Natural killer cell treated with Interleukin-12 subunit alpha and Interleukin-12 subunit beta and Interleukin-15 and Interleukin-18, amount 100 ng/mL, for 72 hours (primary cell): ENCODE measurements around the gene PKN3. TPM values are rescaled to one million over a fixed set of nuclear protein-coding genes. Genes with fewer than 3 reads are reported as not detected.
"Not testable (repeated sequence)": the region's sequence is repeated elsewhere in the genome, so short reads cannot be mapped to it uniquely, and the experiment has no call there.

Experiments
- ATAC-seq, 2 donors: fragments of 150-1000 bp; cut with Tn5 transposase in 1 of 2; sonication (Bioruptor Pico), chemical (Tn5 transposase) in 1 of 2; 2 replicates each; pipeline ENCODE4 v1.10.0; 2021
- DNase-seq: peaks from one replicate; pipeline ENCODE4 v3.0.0; 2022; ENCODE audit warnings: low spot score
- H3K27ac Mint-ChIP-seq, 2 donors: 1 replicate in 1 of 2; 2 replicates in 1 of 2; pipeline ENCODE4 v1.8.0; 2022; ENCODE audit warnings: mixed read lengths in 2 of 2, mild to moderate bottlenecking in 1 of 2, moderate library complexity in 1 of 2
- H3K27me3 Mint-ChIP-seq, 2 donors: 1 replicate in 1 of 2; 2 replicates in 1 of 2; pipeline ENCODE4 v1.8.0; 2022; ENCODE audit warnings: mixed read lengths in 2 of 2
- H3K36me3 Mint-ChIP-seq: one replicate; pipeline ENCODE4 v1.8.0; 2022; ENCODE audit warnings: mixed read lengths
- H3K4me1 Mint-ChIP-seq, 2 donors: 1 replicate in 1 of 2; 2 replicates in 1 of 2; pipeline ENCODE4 v1.8.0; 2022; ENCODE audit warnings: low read depth in 2 of 2, mixed read lengths in 2 of 2, mild to moderate bottlenecking in 1 of 2
- H3K4me3 Mint-ChIP-seq: one replicate; pipeline ENCODE4 v1.8.0; 2022; ENCODE audit warnings: mixed read lengths
- H3K9me3 Mint-ChIP-seq: 2 replicates; pipeline ENCODE4 v1.8.0; 2022; ENCODE audit warnings: mixed read lengths
- total RNA-seq, 2 donors: library from RNA; stranded (reverse); gene quantifications; one replicate each; pipeline ENCODE4 v1.2.3, GENCODE V29; 2022

PKN3 gene
- total RNA-seq, 2 donors from 2014 or later = 7.0 to 8.0 TPM

DNA sequence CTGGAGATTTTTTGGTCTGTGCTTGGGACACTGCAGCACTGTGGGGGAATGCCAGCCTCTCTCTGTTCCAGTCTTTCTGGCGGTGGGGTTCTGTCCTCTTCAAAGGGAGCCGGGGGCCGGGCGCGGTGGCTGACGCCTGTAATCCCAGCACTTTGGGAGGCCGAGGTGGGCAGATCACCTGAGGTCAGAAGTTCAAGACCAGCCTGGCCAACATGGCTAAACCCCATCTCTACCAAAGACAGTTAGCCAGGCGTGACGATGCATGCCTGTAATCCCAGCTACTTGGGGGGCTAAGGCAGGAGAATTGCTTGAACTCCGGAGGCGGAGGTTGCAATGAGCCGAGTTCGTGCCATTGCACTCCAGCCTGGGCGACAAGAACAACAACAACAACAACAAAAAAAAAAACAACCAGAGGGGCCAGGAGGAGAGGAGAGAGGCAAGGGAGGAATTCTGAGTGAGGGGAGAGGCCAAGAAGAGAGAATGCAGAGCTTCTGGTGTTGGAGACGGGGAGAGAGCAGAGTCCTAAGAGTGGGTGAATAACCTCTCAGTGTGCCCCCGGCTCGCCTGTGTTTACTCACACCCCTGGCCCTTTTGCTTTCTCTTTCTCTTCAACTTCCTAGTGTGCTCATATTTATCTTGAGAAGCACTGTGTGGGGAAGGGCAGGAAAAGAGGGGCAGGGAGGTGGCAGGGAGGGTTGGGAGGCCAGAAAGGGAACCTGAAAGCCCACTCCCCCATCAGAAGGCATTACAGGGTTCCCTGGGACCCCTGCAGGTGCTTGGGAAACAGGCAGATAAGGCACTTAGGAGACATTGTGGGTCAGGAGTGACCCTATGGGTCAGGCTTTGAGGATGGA, 16.4 kb upstream of the PKN3 start:
- peaks cover 46 to 48% of the 10 kb centered on the region in 2 donors for H3K4me1 Mint-ChIP-seq
- no peaks in the 10 kb centered on the region for H3K27me3 Mint-ChIP-seq

GRCh38 chr9:128687453-128687852, 14.8 kb upstream of the PKN3 start:
- Mint-ChIP-seq H3K9me3 (no peaks in the 10 kb centered on the region), H3K36me3 (peaks cover 29% of the 10 kb centered on the region), H3K4me1 (peaks cover 52 to 58% of the 10 kb centered on the region in 2 donors), H3K27ac (peak overlapping the region; percentile 99 to 100), H3K27me3 (no peaks in the 10 kb centered on the region), H3K4me3 (peak overlapping the region; percentile 97)
- ATAC-seq = no peak
- DNase-seq = no peak

More for the DNA sequence above, 16.4 kb upstream of the PKN3 start:
- Mint-ChIP-seq H3K9me3 (no peaks in the 10 kb centered on the region), H3K36me3 (peaks cover 15% of the 10 kb centered on the region), H3K27ac (peak overlapping the region; percentile 99 to 100), H3K4me3 (peak overlapping the region; percentile 97)
- ATAC-seq (peak; percentile 48 to 55), DNase-seq (peak; percentile 74)

- Mint-ChIP-seq H3K4me3 (peak within 1 kb of the TSS; percentile 100), H3K36me3 (peaks cover 37% of the 10 kb centered on the region), H3K4me1 (peaks cover 50 to 59% of the 10 kb centered on the region in 2 donors), H3K27ac (peak within 1 kb of the TSS; percentile 99 to 100), H3K27me3 (no peaks in the 10 kb centered on the region), H3K9me3 (no peaks in the 10 kb centered on the region)
- DNase-seq (peak; percentile 98), ATAC-seq (peak; percentile 91 to 93)
These were observed 13.6 kb upstream of the PKN3 start, which contains the start of gene SET for GRCh38 chr9:128688501-128689292. TSS of gene SET (plus strand) at chr9:128689222. CDS start at chr9:128689583, 361 bp downstream.

DNA sequence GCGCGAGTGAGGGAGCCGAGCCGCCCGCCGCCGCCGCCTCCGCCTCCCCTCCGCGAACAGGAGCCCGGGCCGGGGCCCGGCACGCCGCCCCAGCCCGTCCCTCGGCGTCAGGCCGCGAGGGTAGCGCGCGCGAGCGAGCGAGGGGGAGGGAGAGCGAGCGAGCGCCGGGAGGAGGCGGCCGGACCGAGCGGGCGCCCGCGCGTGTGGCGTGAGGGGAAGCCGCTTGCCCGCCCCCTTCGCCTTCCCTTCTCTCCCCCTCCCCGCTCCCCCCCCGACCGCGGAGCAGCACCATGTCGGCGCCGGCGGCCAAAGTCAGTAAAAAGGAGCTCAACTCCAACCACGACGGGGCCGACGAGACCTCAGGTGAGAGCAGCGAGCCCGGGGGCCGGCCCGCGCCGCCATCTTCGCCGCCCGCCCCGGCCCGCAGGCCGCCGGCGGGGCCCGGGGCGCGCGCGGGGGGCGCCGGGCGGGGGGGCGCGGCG, 13.0 kb upstream of the PKN3 start:
- Mint-ChIP-seq H3K36me3 (peaks cover 37% of the 10 kb centered on the region), H3K4me3 (peak overlapping the region; percentile 69), H3K27ac (no peak overlapping the region), H3K27me3 (no peaks in the 10 kb centered on the region), H3K4me1 (peaks cover 51 to 56% of the 10 kb centered on the region in 2 donors), H3K9me3 (no peaks in the 10 kb centered on the region)
- peak; percentile 47 to 59 for ATAC-seq
- no peak for DNase-seq

DNA sequence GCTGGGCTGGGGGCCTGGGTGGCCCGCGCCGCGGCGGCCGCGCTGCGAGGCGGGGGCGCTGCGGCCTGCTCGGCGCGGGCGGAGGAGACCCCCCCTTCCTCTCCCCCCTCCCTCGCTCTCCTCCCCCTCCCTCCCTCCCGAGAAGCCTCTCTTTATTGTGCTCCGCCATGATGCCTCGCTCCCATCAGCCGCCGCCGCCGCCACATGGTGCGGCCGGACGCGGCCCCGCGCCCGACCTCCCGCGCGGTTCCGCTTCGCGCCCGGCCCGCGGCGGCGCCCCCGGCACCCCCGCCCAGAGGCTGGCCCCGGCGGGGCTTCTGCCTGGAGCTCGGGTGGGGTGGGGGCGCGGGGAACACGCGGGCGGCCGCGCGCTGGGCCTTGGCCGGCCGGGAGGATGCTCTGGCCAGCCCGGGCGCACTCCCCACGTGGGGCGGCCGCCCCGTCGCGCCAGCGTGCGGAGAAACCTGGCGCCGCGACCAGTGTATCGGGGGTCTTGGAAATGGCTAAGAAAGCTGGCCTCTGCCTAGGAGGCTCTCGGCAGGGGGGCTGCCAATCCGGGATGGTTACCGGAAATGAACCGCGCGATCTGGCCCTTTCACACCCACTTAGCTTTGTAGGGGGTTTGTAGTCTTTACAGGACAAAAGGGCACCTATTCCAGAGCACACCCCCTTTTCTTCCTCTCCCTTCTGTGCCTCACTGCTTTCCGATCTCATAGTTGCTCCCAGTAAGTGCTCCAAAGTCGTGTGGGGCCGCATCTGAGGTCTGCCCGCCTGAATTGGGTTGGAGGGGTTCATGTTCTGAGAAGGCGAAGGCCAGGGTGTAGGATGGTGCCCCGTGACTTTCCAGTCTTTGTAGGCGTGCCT, 12.3 kb upstream of the PKN3 start:
- DNase-seq (no peak), ATAC-seq (peak; percentile 2 to 5)
- Mint-ChIP-seq H3K4me1 (peaks cover 43 to 48% of the 10 kb centered on the region in 2 donors), H3K4me3 (peak overlapping the region; percentile 100), H3K27ac (peak overlapping the region; percentile 90 to 96), H3K9me3 (no peaks in the 10 kb centered on the region), H3K27me3 (no peaks in the 10 kb centered on the region), H3K36me3 (peaks cover 33% of the 10 kb centered on the region)

DNA sequence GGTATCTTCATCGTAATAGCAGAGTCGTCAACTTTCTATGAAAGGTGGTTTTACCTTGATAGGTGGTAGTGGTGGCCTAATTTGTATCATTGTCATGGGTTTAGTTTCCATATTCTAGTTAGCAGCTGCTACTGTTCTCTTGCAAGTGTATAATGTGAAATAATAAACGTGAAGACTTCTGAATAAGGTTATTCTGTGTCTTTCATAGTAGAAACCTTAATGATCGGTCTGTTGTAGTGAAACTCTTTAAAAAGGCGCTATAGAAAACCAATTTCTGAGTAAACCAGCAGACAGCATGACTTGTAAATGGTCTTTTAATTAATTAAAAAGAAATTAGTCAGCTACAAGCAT, 11.6 kb upstream of the PKN3 start:
- DNase-seq (no peak), ATAC-seq (no peak)
- Mint-ChIP-seq H3K9me3 (no peaks in the 10 kb centered on the region), H3K27ac (peak overlapping the region; percentile 90 to 96), H3K36me3 (peaks cover 33% of the 10 kb centered on the region), H3K4me1 (peaks cover 37 to 42% of the 10 kb centered on the region in 2 donors), H3K4me3 (peak overlapping the region; percentile 100), H3K27me3 (no peaks in the 10 kb centered on the region)

GRCh38 chr9:128693738-128694137, 8.6 kb upstream of the PKN3 start:
- peak overlapping the region; percentile 11 to 68 for H3K27ac Mint-ChIP-seq
- not testable (repeated sequence) for H3K27me3 Mint-ChIP-seq, H3K9me3 Mint-ChIP-seq, DNase-seq, ATAC-seq
- H3K4me3 Mint-ChIP-seq = peak overlapping the region; percentile 4
- peaks cover 36% of the 10 kb centered on the region for H3K36me3 Mint-ChIP-seq
- peaks cover 21 to 25% of the 10 kb centered on the region in 2 donors for H3K4me1 Mint-ChIP-seq

GRCh38 chr9:128694344-128694743, 8.0 kb upstream of the PKN3 start:
- DNase-seq (no peak), ATAC-seq (no peak)
- Mint-ChIP-seq H3K9me3 (no peaks in the 10 kb centered on the region), H3K4me3 (no peak overlapping the region), H3K4me1 (peaks cover 21 to 25% of the 10 kb centered on the region in 2 donors), H3K36me3 (peaks cover 36% of the 10 kb centered on the region), H3K27ac (peak overlapping the region; percentile 39 to 68), H3K27me3 (no peaks in the 10 kb centered on the region)

- Mint-ChIP-seq H3K27ac (peak overlapping the region in 1 of 2 donors; percentile 63), H3K36me3 (peaks cover 20% of the 10 kb centered on the region), H3K4me1 (peaks cover 12 to 16% of the 10 kb centered on the region in 2 donors), H3K27me3 (no peaks in the 10 kb centered on the region), H3K9me3 (no peaks in the 10 kb centered on the region), H3K4me3 (no peak overlapping the region)
- no peak for DNase-seq
- ATAC-seq = peak in 1 of 2 donors; percentile 28
These were observed 5.2 kb upstream of the PKN3 start for GRCh38 chr9:128696923-128697707.

DNA sequence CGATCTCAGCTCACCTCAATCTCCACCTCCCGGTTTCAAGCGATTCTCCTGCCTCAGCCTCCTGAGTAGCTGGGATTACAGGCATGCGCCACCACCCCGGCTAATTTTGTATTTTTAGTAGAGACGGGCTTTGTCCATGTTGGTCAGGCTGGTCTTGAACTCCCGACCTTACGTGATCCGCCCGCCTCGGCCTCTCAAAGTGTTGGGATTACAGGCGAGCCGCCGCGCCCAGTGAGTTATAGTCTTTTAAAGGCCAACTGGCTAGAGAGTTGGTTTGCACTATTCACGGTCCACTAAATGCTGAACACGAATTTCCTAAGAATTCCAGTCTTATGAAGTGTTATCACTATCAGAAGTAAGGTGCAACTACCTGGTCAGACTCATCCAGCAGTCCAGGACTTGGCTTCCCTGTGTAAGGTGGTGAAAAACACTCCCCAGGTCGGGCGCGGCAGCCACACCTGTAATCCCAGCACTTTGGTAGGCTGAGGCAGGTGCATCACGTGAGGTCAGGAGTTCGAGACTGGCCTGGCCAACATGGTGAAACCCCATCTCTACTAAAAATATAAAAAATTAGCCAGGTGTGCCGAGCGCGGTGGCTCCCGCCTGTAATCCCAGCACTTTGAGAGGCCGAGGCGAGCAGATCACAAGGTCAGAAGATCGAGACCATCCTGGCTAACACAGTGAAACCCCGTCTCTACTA, 3.1 kb upstream of the PKN3 start:
- not testable (repeated sequence) for H3K36me3 Mint-ChIP-seq, H3K4me3 Mint-ChIP-seq, ATAC-seq, H3K9me3 Mint-ChIP-seq, DNase-seq, H3K27ac Mint-ChIP-seq, H3K27me3 Mint-ChIP-seq
- peaks cover 5 to 15% of the 10 kb centered on the region in 2 donors for H3K4me1 Mint-ChIP-seq

GRCh38 chr9:128701227-128701854, 962 bp upstream of the PKN3 start:
- H3K36me3 Mint-ChIP-seq = no peaks in the 10 kb centered on the region
- peak overlapping the region; percentile 38 for H3K4me3 Mint-ChIP-seq
- H3K27me3 Mint-ChIP-seq = no peaks in the 10 kb centered on the region
- H3K4me1 Mint-ChIP-seq = peaks cover 5 to 15% of the 10 kb centered on the region in 2 donors
- H3K27ac Mint-ChIP-seq = no peak overlapping the region
- no peaks in the 10 kb centered on the region for H3K9me3 Mint-ChIP-seq
- ATAC-seq = no peak
- DNase-seq = no peak
